ENCODE measurements around the gene HCFC1R1. TPM values are rescaled to one million over a fixed set of nuclear protein-coding genes. Genes with fewer than 3 reads are reported as not detected.

HCFC1R1 gene
- total RNA-seq, 2 donors from 2014 or later: 40.9 to 47.3 TPM

GRCh38 chr16:3017344-3017743, 6.4 kb downstream of the HCFC1R1 start:
- no peak for ATAC-seq
- no peak for DNase-seq (ENCODE audit: low spot score in 2 of 2)
- no peak overlapping the region for H3K27ac Mint-ChIP-seq
- H3K36me3 Mint-ChIP-seq: no peaks in the 10 kb centered on the region
- no peaks in the 10 kb centered on the region for H3K9me3 Mint-ChIP-seq

DNA sequence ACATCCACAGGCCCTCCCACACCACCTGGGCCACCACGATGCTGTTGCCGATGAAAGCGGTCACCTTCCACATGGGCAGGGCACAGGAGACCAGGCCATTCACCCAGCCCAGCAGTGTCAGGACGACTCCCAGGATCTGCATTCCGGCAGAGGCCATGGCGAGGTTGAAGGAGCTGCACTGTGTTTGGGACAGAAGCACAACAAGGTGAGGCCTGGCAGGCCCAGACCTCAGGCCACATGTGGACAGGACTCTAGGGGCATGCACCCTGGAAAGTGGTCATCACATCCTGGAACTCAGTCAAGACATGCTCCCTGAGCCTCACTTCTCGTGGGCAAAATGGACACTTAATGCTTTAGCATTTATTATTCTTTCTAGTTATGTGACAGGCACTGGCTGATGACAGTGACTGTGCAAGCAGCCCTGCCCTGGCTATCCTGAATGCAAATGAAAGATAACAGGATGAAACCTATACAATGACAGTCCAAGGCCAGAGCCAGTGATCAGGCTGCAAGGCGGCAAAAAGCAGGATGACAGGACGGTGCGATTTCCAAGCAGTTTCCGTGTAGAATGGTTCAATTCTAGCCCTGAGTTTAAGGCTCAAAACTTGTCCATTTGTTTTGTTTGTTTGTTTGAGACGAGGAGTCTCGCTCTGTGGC, 7.7 kb downstream of the HCFC1R1 start:
- ATAC-seq (no peak), DNase-seq (ENCODE audit: low spot score in 2 of 2) (no peak)
- H3K27ac Mint-ChIP-seq: no peak overlapping the region
- no peaks in the 10 kb centered on the region for H3K9me3 Mint-ChIP-seq
- no peaks in the 10 kb centered on the region for H3K36me3 Mint-ChIP-seq

DNA sequence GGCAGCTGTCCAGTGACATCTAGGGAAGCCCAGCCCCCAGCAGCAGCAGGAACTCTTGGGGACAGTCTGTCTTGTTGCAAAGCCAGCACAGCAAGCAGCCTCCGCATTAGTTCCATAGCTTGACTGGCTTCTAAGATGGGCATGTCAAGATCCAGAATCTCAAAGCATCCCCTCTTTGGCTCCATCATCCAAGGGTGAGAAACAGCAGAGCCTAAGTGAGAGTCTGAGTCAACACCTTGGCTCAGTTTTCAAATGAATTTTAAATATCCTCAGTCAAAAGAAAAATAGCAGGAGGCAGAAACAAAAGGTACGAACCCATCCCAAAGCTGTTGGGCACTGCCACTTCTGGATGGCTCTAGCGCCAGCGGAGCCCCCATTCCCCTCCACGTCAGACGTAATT, 8.8 kb downstream of the HCFC1R1 start:
- ATAC-seq (no peak), DNase-seq (ENCODE audit: low spot score in 2 of 2) (no peak)
- H3K9me3 Mint-ChIP-seq: no peaks in the 10 kb centered on the region
- no peaks in the 10 kb centered on the region for H3K36me3 Mint-ChIP-seq
- H3K27ac Mint-ChIP-seq: no peak overlapping the region

DNA sequence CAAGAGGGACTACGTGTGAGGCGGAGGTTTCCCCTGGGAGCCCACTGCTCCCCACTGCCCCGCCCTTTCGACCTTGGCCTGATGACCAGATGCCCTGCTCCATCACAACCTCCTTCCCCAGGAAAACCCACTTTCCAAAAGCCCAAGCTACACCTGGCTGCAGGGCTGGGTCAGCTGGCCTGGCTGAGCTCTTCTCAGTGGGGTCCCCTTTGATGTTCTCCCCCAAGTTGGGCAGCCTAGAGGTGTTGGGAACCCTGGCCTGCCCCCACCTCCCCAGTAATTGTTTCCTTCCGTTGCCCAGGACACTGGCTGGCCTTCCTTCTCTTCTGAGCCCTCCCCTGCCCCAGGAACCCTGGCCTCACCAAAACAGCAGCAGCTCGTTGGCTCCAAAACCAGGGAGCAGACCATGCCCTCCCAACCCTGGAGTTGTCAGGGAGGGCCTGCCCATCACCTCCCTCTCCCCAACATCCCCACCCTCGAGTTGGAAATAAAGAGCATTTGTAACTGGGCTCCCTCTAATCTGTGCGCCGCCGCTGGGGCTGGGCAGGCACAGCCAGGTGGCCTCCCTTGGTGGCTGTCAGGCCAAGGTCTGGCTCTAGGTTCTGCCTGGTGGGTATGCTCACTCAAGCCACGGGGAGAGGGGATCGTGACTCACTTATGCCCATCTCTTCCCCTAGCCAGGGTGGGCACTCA, 9.6 kb downstream of the HCFC1R1 start:
- no peaks in the 10 kb centered on the region for H3K9me3 Mint-ChIP-seq
- no peak overlapping the region for H3K27ac Mint-ChIP-seq
- DNase-seq (ENCODE audit: low spot score in 2 of 2) (no peak), ATAC-seq (no peak)
- H3K36me3 Mint-ChIP-seq: no peaks in the 10 kb centered on the region

- Mint-ChIP-seq H3K9me3 (no peaks in the 10 kb centered on the region), H3K27ac (no peak overlapping the region), H3K36me3 (no peaks in the 10 kb centered on the region)
- DNase-seq (ENCODE audit: low spot score in 2 of 2) (no peak), ATAC-seq (no peak)
Measured at GRCh38 chr16:3013491-3013951, 10.2 kb downstream of the HCFC1R1 start.

GRCh38 chr16:3012828-3013420, 10.8 kb downstream of the HCFC1R1 start, which contains the start of gene CLDN9:
Gene CLDN9 (plus strand): TSS chr16:3012923. CDS start chr16:3013363, 440 bp downstream.
- DNase-seq (ENCODE audit: low spot score in 2 of 2) (no peak), ATAC-seq (no peak)
- no peaks in the 10 kb centered on the region for H3K9me3 Mint-ChIP-seq
- H3K27ac Mint-ChIP-seq: no peak within 1 kb of the TSS
- no peaks in the 10 kb centered on the region for H3K36me3 Mint-ChIP-seq

- H3K36me3 Mint-ChIP-seq: no peaks in the 10 kb centered on the region
- H3K27ac Mint-ChIP-seq: no peak overlapping the region
- H3K9me3 Mint-ChIP-seq: no peaks in the 10 kb centered on the region
- DNase-seq (ENCODE audit: low spot score in 2 of 2) (no peak), ATAC-seq (no peak)
Measured at GRCh38 chr16:3012246-3012645, 11.5 kb downstream of the HCFC1R1 start.

DNA sequence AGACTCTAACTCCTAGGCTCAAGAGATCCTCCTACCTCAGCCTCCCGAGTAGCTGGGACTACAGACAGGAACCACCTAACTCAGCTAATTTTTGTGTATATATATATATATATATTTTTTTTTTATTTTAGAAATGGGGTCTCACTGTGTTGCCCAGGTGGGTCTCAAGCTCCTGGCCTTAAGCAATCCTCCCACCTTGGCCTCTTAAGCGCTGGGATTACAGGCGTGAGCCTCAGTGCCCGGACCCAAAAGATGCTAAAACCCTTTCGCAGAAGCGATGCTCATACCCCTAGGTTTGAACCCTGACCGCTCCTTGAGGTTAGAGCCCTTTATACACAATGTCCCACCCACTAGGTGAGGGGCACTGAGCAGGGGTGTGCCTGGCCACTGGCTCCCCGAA, 13.2 kb downstream of the HCFC1R1 start:
- Mint-ChIP-seq H3K36me3 (no peaks in the 10 kb centered on the region), H3K27ac (no peak overlapping the region), H3K9me3 (no peaks in the 10 kb centered on the region)
- ATAC-seq (no peak), DNase-seq (ENCODE audit: low spot score in 2 of 2) (no peak)

DNA sequence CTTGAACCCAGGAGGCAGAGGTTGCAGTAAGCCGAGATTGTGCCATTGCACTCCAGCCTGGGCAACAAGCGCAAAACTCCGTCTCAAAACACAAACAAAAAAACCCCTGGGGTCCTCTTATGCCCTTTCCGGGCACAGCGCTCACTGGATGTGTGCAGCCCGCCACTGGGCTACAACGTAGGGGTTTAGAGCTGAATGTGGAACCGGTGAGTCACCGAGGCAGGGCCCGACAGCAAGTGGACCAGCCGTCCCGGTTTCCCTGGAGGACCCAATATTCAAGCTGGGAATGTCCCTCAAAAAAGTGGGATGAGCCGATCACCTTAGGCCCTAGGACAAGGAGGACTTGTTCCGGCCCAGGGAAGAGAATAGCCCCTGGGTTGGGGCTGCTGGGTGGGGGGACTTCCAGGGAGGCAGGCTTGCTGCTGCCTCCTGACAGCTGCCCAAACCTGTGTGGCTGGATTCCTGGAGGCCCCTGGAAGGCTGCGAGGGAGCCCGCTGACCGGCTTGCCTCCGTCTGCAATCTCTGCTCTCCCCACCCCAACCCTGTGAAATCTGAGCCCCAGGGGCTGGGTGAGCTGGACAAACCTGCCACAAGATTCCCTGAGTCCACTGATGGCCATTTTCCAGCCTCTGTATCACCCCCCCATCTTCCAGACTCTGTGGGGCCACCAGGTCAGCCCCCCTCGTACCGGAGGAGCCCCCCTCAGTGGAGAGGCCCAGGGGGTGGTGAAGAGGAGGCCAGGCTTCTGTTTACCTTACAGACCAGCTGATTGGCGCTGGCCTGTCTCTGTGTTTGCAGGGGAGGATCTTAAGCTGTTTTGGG, 14.0 kb downstream of the HCFC1R1 start:
- ATAC-seq: no peak
- Mint-ChIP-seq H3K36me3 (no peaks in the 10 kb centered on the region), H3K27ac (no peak overlapping the region), H3K9me3 (no peaks in the 10 kb centered on the region)
- no peak for DNase-seq (ENCODE audit: low spot score in 2 of 2)

- Mint-ChIP-seq H3K27ac (no peak overlapping the region), H3K9me3 (no peaks in the 10 kb centered on the region), H3K36me3 (no peaks in the 10 kb centered on the region)
- DNase-seq (ENCODE audit: low spot score in 2 of 2) (no peak), ATAC-seq (no peak)
Measured at GRCh38 chr16:3008690-3009037, 15.1 kb downstream of the HCFC1R1 start.

DNA sequence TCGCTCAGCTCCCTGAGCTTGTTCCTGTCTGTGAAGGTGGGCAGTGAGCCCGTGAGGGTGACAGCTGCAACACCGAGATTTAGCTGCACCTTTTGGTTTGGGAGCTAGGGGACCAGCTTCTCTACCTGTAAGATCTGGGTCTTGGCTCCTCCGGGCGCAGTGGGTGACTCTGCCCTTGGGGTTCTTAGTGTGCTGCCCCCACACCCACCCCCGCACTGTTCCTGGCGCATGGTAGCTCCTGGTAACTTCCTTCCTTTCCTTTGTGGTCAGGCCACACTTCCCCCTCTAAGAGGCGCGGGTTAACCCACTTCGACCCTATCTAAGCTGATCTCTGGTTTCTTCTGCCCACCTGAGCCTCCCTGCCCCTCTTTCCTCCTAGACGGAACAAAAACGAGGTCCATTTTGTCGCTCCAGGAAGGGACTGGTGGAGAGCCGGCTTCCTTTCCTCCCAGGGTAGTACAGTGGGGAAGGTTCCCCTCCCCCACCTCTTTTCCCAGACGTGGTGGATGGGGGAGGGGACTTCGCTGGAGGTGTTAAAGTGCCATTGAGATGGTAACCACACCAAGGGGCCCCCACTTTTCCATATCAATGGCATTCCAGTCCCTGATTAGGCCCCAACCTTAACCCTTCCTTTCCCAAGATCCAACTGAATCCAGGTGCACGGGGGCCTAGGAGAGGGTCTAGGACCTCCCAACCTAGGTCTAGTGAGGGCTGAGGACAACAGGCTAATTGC, 15.6 kb downstream of the HCFC1R1 start:
- no peaks in the 10 kb centered on the region for H3K36me3 Mint-ChIP-seq
- no peaks in the 10 kb centered on the region for H3K9me3 Mint-ChIP-seq
- no peak overlapping the region for H3K27ac Mint-ChIP-seq
- no peak for DNase-seq (ENCODE audit: low spot score in 2 of 2)
- ATAC-seq: no peak

GRCh38 chr16:3007059-3007956, 16.4 kb downstream of the HCFC1R1 start:
- ATAC-seq (no peak), DNase-seq (ENCODE audit: low spot score in 2 of 2) (no peak)
- Mint-ChIP-seq H3K9me3 (no peaks in the 10 kb centered on the region), H3K27ac (no peak overlapping the region), H3K36me3 (no peaks in the 10 kb centered on the region)

DNA sequence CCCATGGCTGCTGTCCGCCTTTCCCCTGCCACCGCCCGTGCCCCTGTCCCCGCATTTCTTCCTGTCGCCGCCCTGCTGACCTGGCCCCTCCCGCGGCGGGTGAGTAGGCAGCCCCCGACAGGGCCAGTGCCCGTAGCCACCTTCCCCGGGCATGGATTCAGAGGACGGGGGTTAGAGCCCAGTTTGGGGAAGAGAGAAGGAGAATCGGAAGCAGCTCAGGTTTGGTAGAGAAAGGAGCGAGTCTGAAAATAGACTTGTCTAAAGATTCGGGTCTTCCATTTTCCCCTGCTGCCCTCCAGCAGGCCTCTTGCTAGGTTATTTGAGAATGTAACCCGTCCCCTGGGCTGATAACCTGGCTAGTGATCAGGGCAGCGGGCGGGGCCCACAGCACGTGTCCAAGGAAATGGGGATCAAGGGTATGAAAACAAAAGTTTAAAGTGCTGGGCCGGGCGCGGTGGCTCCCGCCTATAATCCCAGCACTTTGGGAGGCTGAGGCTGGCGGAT, 18.9 kb downstream of the HCFC1R1 start:
- H3K9me3 Mint-ChIP-seq: no peaks in the 10 kb centered on the region
- no peak overlapping the region for H3K27ac Mint-ChIP-seq
- no peaks in the 10 kb centered on the region for H3K36me3 Mint-ChIP-seq
- ATAC-seq (no peak), DNase-seq (ENCODE audit: low spot score in 2 of 2) (no peak)

DNA sequence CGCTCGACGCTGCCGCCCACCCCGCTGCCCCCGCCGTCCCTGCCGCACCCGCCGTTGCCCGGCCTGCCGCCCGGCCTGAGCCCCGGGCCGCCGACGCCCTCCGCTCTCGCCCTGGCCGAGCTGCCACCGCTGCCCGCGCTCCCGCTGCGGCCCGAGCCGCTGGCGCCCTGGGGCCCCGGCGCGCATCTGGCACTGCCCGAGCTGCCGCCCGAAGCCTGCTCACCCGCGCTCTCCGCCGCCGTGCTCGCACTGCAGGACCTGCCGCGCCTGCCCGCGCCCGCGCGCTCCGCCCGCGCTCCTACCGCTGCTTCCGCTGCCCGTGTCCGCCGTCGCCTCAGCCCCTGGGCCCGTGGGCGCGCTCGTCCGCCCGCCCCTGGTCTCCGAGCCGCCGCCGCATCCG, 19.4 kb downstream of the HCFC1R1 start:
- no peaks in the 10 kb centered on the region for H3K9me3 Mint-ChIP-seq
- no peak overlapping the region for H3K27ac Mint-ChIP-seq
- ATAC-seq (peak; percentile 14 to 17), DNase-seq (ENCODE audit: low spot score in 2 of 2) (peak in 1 of 2 donors; percentile 26)
- H3K36me3 Mint-ChIP-seq: no peaks in the 10 kb centered on the region

- Mint-ChIP-seq H3K27ac (no peak overlapping the region), H3K36me3 (no peaks in the 10 kb centered on the region), H3K9me3 (no peaks in the 10 kb centered on the region)
- ATAC-seq (peak; percentile 98 to 99), DNase-seq (ENCODE audit: low spot score in 2 of 2) (peak; percentile 96 to 98)
Measured at GRCh38 chr16:3003582-3004270, 20.0 kb downstream of the HCFC1R1 start.

Data from activated naive CD4-positive, alpha-beta T cell treated with anti-CD3 and anti-CD28 coated beads, Interleukin-2, amount 50 U/mL, for 72 hours (primary cell).